IPS DF 6.9 (cell line): Measurements from ENCODE around the gene VWA8.
"Not testable (repeated sequence)": the region's sequence is repeated elsewhere in the genome, so short reads cannot be mapped to it uniquely, and the experiment has no call there.

Source experiments
- DNase-seq: peaks from one replicate; pipeline ENCODE4 v3.0.0-alpha.2; 2013; ENCODE audit warnings: low read depth, low spot score
- H3K27ac ChIP-seq: one replicate; pipeline ENCODE4 v1.5.1; 2013; ENCODE audit warnings: low read length, control low read depth
- H3K27me3 ChIP-seq: 2 replicates; pipeline ENCODE4 v1.6.1; 2013; ENCODE audit warnings: mild to moderate bottlenecking, low read length; ENCODE audit not compliant: control insufficient read depth, insufficient read depth
- H3K36me3 ChIP-seq: 2 replicates; pipeline ENCODE4 v1.6.1; 2013; ENCODE audit warnings: low read length; ENCODE audit not compliant: control insufficient read depth, insufficient read depth
- H3K4me1 ChIP-seq: 2 replicates; pipeline ENCODE4 v1.6.1; 2013; ENCODE audit warnings: low read length; ENCODE audit not compliant: control insufficient read depth, insufficient read depth
- H3K4me3 ChIP-seq: 2 replicates; pipeline ENCODE4 v1.5.1; 2013; ENCODE audit warnings: mild to moderate bottlenecking, low read length
- H3K9me3 ChIP-seq: 2 replicates; pipeline ENCODE4 v1.6.1; 2013; ENCODE audit warnings: low read length, inconsistent platforms; ENCODE audit not compliant: control insufficient read depth, insufficient read depth
- WGBS: extraction: QIAGEN DNeasy Blood & Tissue Kit; methylation state at CpG from one replicate; pipeline ENCODE4 v1.1.7; 2013; ENCODE audit warnings: mixed read lengths, missing lambda C conversion rate; ENCODE audit not compliant: insufficient read length, insufficient coverage; 5-methylcytosine and 5-hydroxymethylcytosine counted together

Gene VWA8

GRCh38 chr13:41756198-41756880 is 204.6 kb downstream of the VWA8 start:
- H3K36me3 ChIP-seq: no peaks in the 10 kb centered on the region
- no peak overlapping the region for H3K4me3 ChIP-seq
- H3K9me3 ChIP-seq: no peaks in the 10 kb centered on the region
- no peaks in the 10 kb centered on the region for H3K27me3 ChIP-seq
- no peaks in the 10 kb centered on the region for H3K4me1 ChIP-seq
- WGBS: no CpG with 5 or more reads among the region's 1 CpG
- DNase-seq: no peak
- H3K27ac ChIP-seq: no peak overlapping the region

GRCh38 chr13:41751734-41752445 is 209.0 kb downstream of the VWA8 start:
- Histone ChIP-seq H3K27ac (no peak overlapping the region), H3K27me3 (no peaks in the 10 kb centered on the region), H3K9me3 (no peaks in the 10 kb centered on the region), H3K4me1 (no peaks in the 10 kb centered on the region), H3K4me3 (no peak overlapping the region), H3K36me3 (no peaks in the 10 kb centered on the region)
- no peak for DNase-seq
- no CpG with 5 or more reads among the region's 3 CpGs for WGBS

GRCh38 chr13:41751277-41751676 is 209.6 kb downstream of the VWA8 start:
- no peaks in the 10 kb centered on the region for H3K27me3 ChIP-seq
- H3K4me3 ChIP-seq: no peak overlapping the region
- no peaks in the 10 kb centered on the region for H3K4me1 ChIP-seq
- no CpG with 5 or more reads among the region's 2 CpGs for WGBS
- no peak overlapping the region for H3K27ac ChIP-seq
- H3K36me3 ChIP-seq: no peaks in the 10 kb centered on the region
- no peaks in the 10 kb centered on the region for H3K9me3 ChIP-seq
- DNase-seq: no peak

- no CpG with 5 or more reads among the region's 2 CpGs for WGBS
- H3K36me3 ChIP-seq: no peaks in the 10 kb centered on the region
- H3K4me3 ChIP-seq: no peak overlapping the region
- no peak overlapping the region for H3K27ac ChIP-seq
- DNase-seq: no peak
- H3K27me3 ChIP-seq: no peaks in the 10 kb centered on the region
- no peaks in the 10 kb centered on the region for H3K4me1 ChIP-seq
- H3K9me3 ChIP-seq: no peaks in the 10 kb centered on the region
Measured at GRCh38 chr13:41746259-41746658, 214.7 kb downstream of the VWA8 start.

GRCh38 chr13:41745496-41745895 is 215.4 kb downstream of the VWA8 start:
- H3K36me3 ChIP-seq, H3K27ac ChIP-seq, H3K9me3 ChIP-seq, H3K27me3 ChIP-seq, H3K4me1 ChIP-seq, H3K4me3 ChIP-seq, DNase-seq: not testable (repeated sequence)
- WGBS: no CpG with 5 or more reads among the region's 3 CpGs

- H3K27ac ChIP-seq: no peak overlapping the region
- no peak overlapping the region for H3K4me3 ChIP-seq
- no peaks in the 10 kb centered on the region for H3K36me3 ChIP-seq
- H3K4me1 ChIP-seq: no peaks in the 10 kb centered on the region
- no CpG with 5 or more reads among the region's 4 CpGs for WGBS
- DNase-seq: no peak
- H3K27me3 ChIP-seq: no peaks in the 10 kb centered on the region
- H3K9me3 ChIP-seq: no peaks in the 10 kb centered on the region
Measured at GRCh38 chr13:41742917-41743552, 217.9 kb downstream of the VWA8 start.

GRCh38 chr13:41740479-41740878 is 220.4 kb downstream of the VWA8 start:
- Histone ChIP-seq H3K4me3 (no peak overlapping the region), H3K4me1 (no peaks in the 10 kb centered on the region), H3K9me3 (no peaks in the 10 kb centered on the region), H3K27ac (no peak overlapping the region), H3K36me3 (no peaks in the 10 kb centered on the region), H3K27me3 (no peaks in the 10 kb centered on the region)
- no CpG with 5 or more reads among the region's 4 CpGs for WGBS
- no peak for DNase-seq

GRCh38 chr13:41722684-41723535 is 238.0 kb downstream of the VWA8 start:
- no peak for DNase-seq
- WGBS: no CpG with 5 or more reads among the region's 4 CpGs

GRCh38 chr13:41720839-41721561 is 239.9 kb downstream of the VWA8 start:
- Histone ChIP-seq H3K27me3 (no peaks in the 10 kb centered on the region), H3K4me3 (no peak overlapping the region), H3K9me3 (no peaks in the 10 kb centered on the region), H3K4me1 (no peaks in the 10 kb centered on the region), H3K27ac (no peak overlapping the region), H3K36me3 (no peaks in the 10 kb centered on the region)
- DNase-seq: no peak
- no CpG with 5 or more reads among the region's 5 CpGs for WGBS

More at GRCh38 chr13:41722684-41723535, 238.0 kb downstream of the VWA8 start:
- no peaks in the 10 kb centered on the region for H3K4me1 ChIP-seq
- no peak overlapping the region for H3K27ac ChIP-seq
- no peak overlapping the region for H3K4me3 ChIP-seq
- H3K27me3 ChIP-seq: no peaks in the 10 kb centered on the region
- no peaks in the 10 kb centered on the region for H3K9me3 ChIP-seq
- H3K36me3 ChIP-seq: no peaks in the 10 kb centered on the region

- Histone ChIP-seq H3K27me3 (no peaks in the 10 kb centered on the region), H3K36me3 (no peaks in the 10 kb centered on the region), H3K27ac (no peak overlapping the region), H3K9me3 (no peaks in the 10 kb centered on the region), H3K4me3 (no peak overlapping the region), H3K4me1 (no peaks in the 10 kb centered on the region)
- no peak for DNase-seq
- WGBS: no CpG with 5 or more reads among the region's 1 CpG
Measured at GRCh38 chr13:41716236-41716635, 244.7 kb downstream of the VWA8 start.
